Hematopoietic multipotent progenitor cell (in vitro differentiated cells): ENCODE measurements around the gene STPG1. TPM values are rescaled to one million over a fixed set of nuclear protein-coding genes. Genes with fewer than 3 reads are reported as not detected.

Source experiments
- DNase-seq, 3 donors: peaks; one replicate each; pipeline ENCODE4 v3.0.0-alpha.2; 2011 to 2015; ENCODE audit warnings: low read depth in 2 of 3, low spot score in 2 of 3
- total RNA-seq: library from RNA; depleted of rRNA; stranded (reverse); fragments of >200 nt; gene quantifications from one replicate; pipeline ENCODE4 v1.2.3, GENCODE V29; 2012

Gene STPG1
- total RNA-seq, 1 donor = 3.5 TPM

- no peak for DNase-seq
These were observed 13.9 kb upstream of the STPG1 start for GRCh38 chr1:24427545-24427862.

GRCh38 chr1:24426744-24427544, 13.4 kb upstream of the STPG1 start:
- DNase-seq = no peak

GRCh38 chr1:24425922-24426321, 12.3 kb upstream of the STPG1 start:
- DNase-seq = no peak

DNA sequence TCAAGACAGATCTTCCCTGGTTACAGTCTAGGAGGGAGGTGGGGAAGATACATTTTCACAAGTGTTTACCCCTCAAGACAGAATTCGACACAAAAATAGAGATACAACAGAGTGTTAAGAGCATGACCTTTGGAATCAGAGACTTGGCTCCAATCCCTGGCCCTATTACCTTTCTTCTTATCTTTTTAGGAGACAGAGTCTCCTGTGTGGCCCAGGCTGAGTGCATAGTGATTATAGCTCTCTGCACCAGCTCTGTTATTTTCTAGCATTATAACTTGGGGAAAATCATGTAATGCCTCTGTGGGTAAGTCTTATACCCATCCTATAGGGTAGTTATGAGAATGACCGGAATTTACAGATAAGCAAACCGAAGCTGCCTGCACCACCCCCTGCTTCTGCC, 11.9 kb upstream of the STPG1 start:
- DNase-seq = no peak

- DNase-seq = no peak
These were observed 11.4 kb upstream of the STPG1 start for GRCh38 chr1:24424990-24425389.

- DNase-seq = no peak
These were observed 10.6 kb upstream of the STPG1 start for GRCh38 chr1:24424207-24424606.

DNA sequence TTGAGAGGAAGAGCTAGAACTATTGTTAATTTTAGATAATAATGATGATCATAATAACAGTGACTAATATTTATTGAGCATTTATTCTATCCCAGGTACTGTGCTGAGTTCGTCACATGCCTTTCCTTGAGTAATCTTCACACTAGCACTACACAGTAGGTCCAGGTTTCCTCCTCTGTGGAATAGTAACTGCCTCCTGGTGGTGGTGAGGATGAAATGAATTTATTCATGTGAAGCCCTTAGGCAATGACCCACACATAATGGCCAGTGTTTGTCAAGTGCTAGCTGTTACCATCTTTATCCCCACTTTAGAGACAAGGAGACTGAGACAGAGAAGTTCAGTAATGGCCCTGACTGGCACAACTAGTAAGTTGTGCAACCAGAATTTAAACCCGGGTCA, 7.9 kb upstream of the STPG1 start:
- no peak for DNase-seq

- DNase-seq = no peak
These were observed 7.0 kb upstream of the STPG1 start for GRCh38 chr1:24420547-24420946.

DNA sequence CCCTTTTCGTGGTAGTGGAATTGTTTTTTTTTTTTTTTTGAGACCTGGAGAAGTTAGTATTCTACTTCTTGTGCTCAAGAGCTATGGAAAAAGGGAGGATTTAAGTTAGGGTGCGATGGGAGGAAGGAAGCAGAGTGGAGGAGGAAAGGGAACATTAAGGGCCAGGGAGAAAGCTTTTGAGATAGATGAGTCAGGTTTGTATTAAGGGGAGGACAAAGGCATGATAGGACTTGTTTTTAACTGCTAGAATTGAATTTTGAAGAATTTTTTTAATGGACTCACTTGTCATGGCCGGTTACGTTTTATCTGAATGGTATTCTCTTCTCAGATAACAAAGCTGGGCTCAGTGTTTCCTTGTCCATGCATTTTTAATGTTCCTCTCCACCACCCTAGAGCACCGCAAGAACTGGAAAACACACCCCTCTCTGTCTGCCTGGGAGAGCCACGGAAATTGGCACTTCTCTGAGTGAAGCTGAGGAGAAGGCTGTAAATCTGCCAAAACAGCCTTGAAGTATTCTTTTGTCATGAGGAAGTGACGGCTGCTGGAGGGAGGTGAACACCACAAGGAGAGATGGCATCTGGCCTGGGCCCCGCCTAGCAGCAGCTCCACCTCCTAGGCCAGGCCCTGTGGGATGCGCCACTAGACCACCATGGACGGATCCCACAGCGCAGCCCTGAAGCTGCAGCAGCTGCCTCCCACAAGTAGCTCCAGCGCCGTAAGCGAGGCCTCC, 5.5 kb upstream of the STPG1 start:
- peak in 2 of 3 donors; percentile 75 to 89 for DNase-seq

- no peak for DNase-seq
These were observed 4.1 kb upstream of the STPG1 start for GRCh38 chr1:24417681-24418080.

DNA sequence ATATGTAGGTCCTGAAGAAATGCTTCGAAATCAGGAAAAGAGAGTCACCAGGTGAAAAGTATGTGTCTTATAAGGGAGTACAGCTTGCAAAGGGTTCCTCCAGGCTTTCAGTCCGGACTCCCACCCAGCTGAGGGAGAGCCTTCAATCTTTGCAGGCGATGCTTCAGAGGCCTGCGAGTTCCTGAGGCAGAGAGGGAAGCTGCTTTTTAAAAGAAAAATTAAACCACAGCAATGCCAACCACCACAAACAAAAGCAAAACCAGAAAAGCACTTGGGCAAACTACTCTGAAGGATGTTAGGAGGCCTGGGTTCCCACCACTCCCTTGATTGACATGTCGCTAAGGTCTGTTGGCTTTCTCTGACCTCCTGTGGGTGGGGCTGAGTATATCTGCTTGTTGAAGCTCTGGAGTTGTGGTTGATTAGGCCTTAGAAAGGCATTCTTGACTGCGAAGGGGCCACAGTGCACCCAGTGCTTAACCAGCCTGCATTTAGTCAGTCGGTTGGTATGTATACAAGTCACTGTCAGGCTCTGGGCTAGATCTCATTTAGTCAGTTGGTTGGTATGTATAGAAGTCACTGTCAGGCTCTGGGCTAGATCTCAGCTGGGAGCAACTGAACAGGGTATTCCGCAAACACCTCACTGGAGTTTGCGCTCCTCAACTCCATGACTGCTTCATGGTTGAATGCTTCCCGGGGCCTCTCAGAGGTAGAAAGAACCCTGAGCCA, 3.2 kb upstream of the STPG1 start:
- peak in 2 of 3 donors; percentile 63 to 85 for DNase-seq

DNA sequence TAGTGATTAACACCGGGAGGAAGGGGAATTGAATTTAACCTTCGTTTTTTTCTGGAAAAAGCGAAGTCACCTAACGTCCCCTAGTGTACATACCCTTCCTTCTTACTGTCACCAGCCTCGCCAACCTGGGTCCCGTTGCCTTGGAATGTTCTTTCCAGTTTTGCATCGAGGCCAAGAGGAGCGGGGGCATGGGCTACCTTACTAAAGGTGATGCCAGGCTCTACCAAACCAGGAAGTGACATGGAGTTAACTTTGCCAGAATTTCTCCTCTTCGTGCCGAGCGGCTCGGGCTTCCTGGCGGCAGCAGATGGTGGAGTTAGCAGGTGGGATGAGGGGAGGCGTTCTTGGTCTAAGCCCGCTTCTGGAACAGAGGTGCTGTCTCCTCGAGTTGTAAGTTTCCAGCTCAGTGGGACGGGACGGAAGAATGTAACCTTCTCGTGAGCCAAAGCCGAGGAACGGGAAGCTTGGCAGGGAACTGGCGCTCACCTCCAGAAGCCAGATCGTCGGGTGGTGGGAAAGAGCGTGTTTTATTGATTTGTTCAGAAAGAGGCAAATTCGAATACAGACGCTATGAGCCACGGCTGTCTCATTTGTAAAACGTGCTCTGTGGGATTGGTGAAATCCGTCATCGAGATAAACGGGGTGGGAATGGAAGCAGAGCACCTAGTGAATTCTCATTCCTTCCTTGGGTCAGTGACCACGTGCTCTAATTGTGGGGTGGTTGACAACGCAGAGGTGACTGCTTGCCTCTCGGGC, 2.5 kb upstream of the STPG1 start:
- DNase-seq = no peak

DNA sequence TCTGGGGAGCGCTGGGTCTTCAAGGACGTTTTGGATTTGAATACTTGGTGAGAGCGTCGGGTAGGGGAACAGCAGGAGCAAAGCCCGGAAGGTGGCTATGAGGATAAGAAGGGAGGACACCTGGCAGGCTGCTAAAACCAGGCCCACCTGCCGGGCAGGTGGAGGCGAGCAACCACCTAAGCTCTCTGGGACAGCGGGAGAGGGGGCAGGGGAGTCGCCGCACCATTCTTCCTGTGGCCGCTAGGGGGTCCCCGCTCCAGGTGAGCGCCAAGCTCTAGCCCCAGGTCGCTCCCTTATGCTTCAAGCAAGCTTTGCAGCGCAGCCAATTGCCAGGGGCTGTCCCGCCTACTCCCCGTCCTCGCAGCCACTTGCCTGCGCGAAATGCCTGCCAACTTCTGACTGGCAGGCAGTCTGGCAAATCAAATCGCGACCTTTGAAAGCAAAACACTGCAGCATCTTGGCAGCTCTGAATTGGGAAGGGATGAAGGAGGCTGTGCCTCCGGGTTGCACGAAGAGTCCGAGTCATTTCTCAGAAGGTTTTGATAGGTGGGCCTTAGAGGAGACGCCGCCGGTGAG, 1.8 kb upstream of the STPG1 start, which contains the start of gene NIPAL3:
Gene NIPAL3, plus strand, starts transcription at position 469 of the 576 bp plus-strand sequence. CDS start 3,746 bp downstream, outside the sequence.
- peak; percentile 85 to 99 (median 99) for DNase-seq

DNA sequence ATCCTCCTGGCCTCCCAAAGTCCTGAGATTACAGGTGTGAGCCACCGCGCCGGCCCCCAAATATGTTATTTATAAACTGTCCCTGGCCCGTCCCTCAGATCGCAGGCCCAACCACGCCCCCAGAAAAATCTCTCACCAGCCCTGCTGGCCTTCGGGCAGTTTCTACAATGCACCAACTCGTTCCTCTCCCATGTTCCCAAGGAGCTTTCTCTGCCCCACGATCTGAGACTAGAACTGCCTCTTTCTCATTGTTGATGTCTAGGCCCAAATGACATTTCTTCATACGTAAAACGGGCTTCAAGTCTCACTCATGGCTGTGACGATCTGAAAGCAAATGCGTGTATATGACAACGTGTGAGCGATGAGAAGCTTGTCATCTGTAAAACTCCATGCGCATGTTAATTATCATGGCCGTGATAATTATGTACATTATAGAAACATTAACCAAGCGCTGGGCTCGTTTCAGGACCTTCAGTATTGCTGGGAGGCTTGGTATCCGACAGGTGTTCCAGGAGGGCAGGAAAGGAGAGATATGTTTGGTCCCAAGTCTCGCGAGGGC, 1.3 kb upstream of the STPG1 start:
- DNase-seq = no peak

DNA sequence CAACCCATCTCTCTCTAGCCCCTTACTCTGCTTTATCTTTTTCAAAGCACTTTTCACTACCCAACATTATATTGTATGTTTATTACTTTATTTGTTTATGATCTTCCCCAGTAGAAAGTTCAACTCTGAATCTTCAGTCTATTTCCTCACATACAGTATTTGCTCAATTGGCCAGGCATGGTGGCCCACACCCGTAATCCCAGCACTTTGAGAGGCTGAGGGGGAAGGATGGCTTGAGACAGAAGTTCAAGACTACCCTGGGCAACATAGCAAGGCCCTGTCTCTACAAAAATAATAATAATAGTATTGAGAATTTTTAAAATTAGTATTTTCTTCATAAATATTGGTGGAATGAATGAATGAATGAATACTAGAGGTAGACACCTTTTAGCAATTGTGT, 1.2 kb downstream of the STPG1 start:
- no peak for DNase-seq

GRCh38 chr1:24411963-24412362, 1.6 kb downstream of the STPG1 start:
- DNase-seq = no peak

DNA sequence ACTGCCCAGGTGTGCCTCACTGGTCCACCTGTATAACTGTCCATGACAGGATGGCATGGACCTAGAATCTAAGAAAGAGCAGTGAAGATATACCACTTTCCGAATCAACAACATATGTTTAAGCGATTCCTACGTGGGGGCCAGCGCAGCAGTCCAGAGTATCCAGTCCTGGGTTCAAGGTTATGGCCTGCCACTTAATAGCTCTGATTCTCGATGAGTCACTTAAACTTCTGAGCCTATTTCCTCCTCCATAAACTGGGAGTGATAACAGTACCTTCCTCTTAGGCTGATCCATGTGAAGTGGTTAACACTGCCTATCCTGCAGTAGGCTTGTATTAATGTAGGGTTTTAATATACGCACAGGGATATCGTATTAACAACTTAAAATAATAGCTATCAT, 2.8 kb downstream of the STPG1 start:
- DNase-seq = no peak

- no peak for DNase-seq
These were observed 4.0 kb downstream of the STPG1 start for GRCh38 chr1:24409535-24409934.

- DNase-seq = no peak
These were observed 6.8 kb downstream of the STPG1 start for GRCh38 chr1:24406788-24407187.

DNA sequence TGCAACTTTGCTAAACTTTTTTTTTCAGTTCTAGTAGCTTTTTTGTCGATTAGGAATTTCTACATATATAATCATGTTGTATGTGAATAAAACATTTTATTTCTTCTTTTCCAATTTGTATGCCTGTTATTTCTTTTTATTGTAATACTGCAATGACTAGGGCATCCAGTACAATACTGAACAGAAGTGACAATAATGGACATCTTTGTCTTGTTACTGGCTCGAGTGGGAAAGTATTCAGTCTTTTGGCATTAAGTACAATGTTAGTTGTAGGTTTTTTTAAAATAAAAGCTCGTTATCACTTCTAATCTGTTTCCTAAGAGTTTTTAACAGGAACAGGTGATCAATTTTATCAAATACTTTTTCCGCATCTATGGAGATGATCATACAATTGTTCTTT, 9.8 kb downstream of the STPG1 start:
- DNase-seq = no peak
